Endothelial cell of umbilical vein (primary cell): ENCODE data around the gene AGGF1. TPM values are rescaled to one million over a fixed set of nuclear protein-coding genes. Genes with fewer than 3 reads are reported as not detected.

Experiments used
- polyA plus RNA-seq, 4 experiments: library from polyadenylated mRNA; depleted of rRNA in 3 of 4; stranded (reverse) in 3 of 4; unstranded in 1 of 4; fragments of >200 nt; gene quantifications; 2 replicates each; pipeline versions ENCODE4 v1.2.1 to v1.2.3, GENCODE V29; 2011 to 2012; ENCODE audit warnings: missing spikeins in 1 of 4
- small RNA-seq: library from RNA; depleted of rRNA; stranded (forward); fragments of <200 nt; gene quantifications from one replicate; pipeline ENCODE3, GENCODE V24; 2012; ENCODE audit warnings: low replicate concordance, low read depth; ENCODE audit not compliant: insufficient read depth, insufficient read length
- total RNA-seq: library from RNA; stranded (reverse); gene quantifications from 2 replicates; pipeline ENCODE4 v1.2.3, GENCODE V29; 2021

The AGGF1 gene
- total and polyA plus RNA-seq, 2 donors (not counting 3 experiments of a cell fraction or from before 2014, with no cell fraction given): 6.7 to 19.9 TPM

Small RNAs within 50 kb of the gene (small RNA-seq; reads per million reads assigned to genes)
- gene SNORA47: 2.6 reads per million, percentile 12 among the genes with 10 or more reads in this experiment

Other genes starting within 250 kb of the AGGF1 start
- gene F2RL1, start 211.4 kb upstream of the AGGF1 start, total RNA-seq: 21.9 and 42.6 TPM in 2 replicates
- gene F2RL1, start 211.4 kb upstream of the AGGF1 start, polyA plus RNA-seq: 20.7 and 21.8 TPM in 2 replicates
- gene S100Z, start 180.4 kb upstream of the AGGF1 start, total RNA-seq: not detected in 2 replicates
- not detected in 2 replicates for gene S100Z, start 180.4 kb upstream of the AGGF1 start, polyA plus RNA-seq
- 0.51 TPM in 1 of 2 replicates, not detected in the other for gene CRHBP, start 77.4 kb upstream of the AGGF1 start, total RNA-seq
- 0.08 and 0.27 TPM in 2 replicates for gene CRHBP, start 77.4 kb upstream of the AGGF1 start, polyA plus RNA-seq
- gene ZBED3, start 56.9 kb downstream of the AGGF1 start, total RNA-seq: 11.8 and 16.0 TPM in 2 replicates
- gene ZBED3, start 56.9 kb downstream of the AGGF1 start, polyA plus RNA-seq: 15.9 and 18.1 TPM in 2 replicates
- gene PDE8B, start 180.3 kb downstream of the AGGF1 start, total RNA-seq: not detected in 2 replicates
- not detected in 2 replicates for gene PDE8B, start 180.3 kb downstream of the AGGF1 start, polyA plus RNA-seq